Naive thymus-derived CD8-positive, alpha-beta T cell (primary cell): ENCODE measurements around the gene SLC25A45. TPM values are rescaled to one million over a fixed set of nuclear protein-coding genes. Genes with fewer than 3 reads are reported as not detected.

Experiments used
- ATAC-seq, 2 donors: fragments of 150-1000 bp; cut with Tn5 transposase in 1 of 2; sonication (Bioruptor Pico), chemical (Tn5 transposase) in 1 of 2; 1 replicate in 1 of 2; 2 replicates in 1 of 2; pipeline ENCODE4 v1.10.0; 2021; ENCODE audit warnings: mild to moderate bottlenecking in 2 of 2, moderate library complexity in 2 of 2
- POLR2A ChIA-PET: fragments of 350-600 bp; sonication (Branson Sonifier 250); formaldehyde crosslinking; loops from one replicate; lab custom pipeline; 2021; ENCODE audit warnings: antibody characterized with exemption; lab: Charles Lee
- DNase-seq, 10 donors: peaks; one replicate each; pipeline versions ENCODE4 v3.0.0 to v3.0.0-alpha.2; 2020 to 2022
- H3K27ac Mint-ChIP-seq, 10 donors: one replicate each; pipeline ENCODE4 v1.8.0; 2020 to 2022; ENCODE audit warnings: mild to moderate bottlenecking in 10 of 10, mixed read lengths in 10 of 10, moderate library complexity in 4 of 10, inconsistent platforms in 1 of 10
- H3K27me3 Mint-ChIP-seq, 5 donors: one replicate each; pipeline ENCODE4 v1.8.0; 2021 to 2022; ENCODE audit warnings: mixed read lengths in 5 of 5
- H3K36me3 Mint-ChIP-seq, 3 donors: one replicate each; pipeline ENCODE4 v1.8.0; 2020 to 2022; ENCODE audit warnings: mixed read lengths in 3 of 3, mild to moderate bottlenecking in 2 of 3, inconsistent platforms in 1 of 3
- H3K4me1 Mint-ChIP-seq, 4 donors: one replicate each; pipeline ENCODE4 v1.8.0; 2021 to 2022; ENCODE audit warnings: mixed read lengths in 4 of 4
- H3K4me3 Mint-ChIP-seq, 10 donors: one replicate each; pipeline ENCODE4 v1.8.0; 2020 to 2022; ENCODE audit warnings: mild to moderate bottlenecking in 10 of 10, mixed read lengths in 10 of 10, moderate library complexity in 6 of 10, inconsistent platforms in 1 of 10
- H3K9me3 Mint-ChIP-seq, 9 donors: one replicate each; pipeline ENCODE4 v1.8.0; 2020 to 2022; ENCODE audit warnings: mixed read lengths in 9 of 9, mild to moderate bottlenecking in 3 of 9, inconsistent platforms in 1 of 9, moderate library complexity in 1 of 9
- polyA plus RNA-seq, 3 donors: library from polyadenylated mRNA; unstranded; fragments of 300-500 nt; fragmentation: Illumina TruSeq; gene quantifications; one replicate each; pipeline ENCODE4 v1.2.3, GENCODE V29; 2021
- total RNA-seq, 8 experiments: library from RNA in 2 of 8; stranded (reverse) in 2 of 8; gene quantifications; one replicate each; pipeline ENCODE4 v1.2.3 and lab custom pipeline; 2021 to 2026

SLC25A45 gene
- total and polyA plus RNA-seq, 5 experiments from 2014 or later: 10.8 to 23.4 (median 19.2) TPM

- H3K36me3 Mint-ChIP-seq: peaks cover 4 to 46% (median 21%) of the 10 kb centered on the region in 3 donors
Measured at GRCh38 chr11:65425971-65426838, 43.8 kb upstream of the SLC25A45 start.

GRCh38 chr11:65425105-65425970 lies 42.9 kb upstream of the SLC25A45 start:
- peaks cover 4 to 46% (median 21%) of the 10 kb centered on the region in 3 donors for H3K36me3 Mint-ChIP-seq
- DNase-seq (peak; percentile 53 to 97 (median 88)), ATAC-seq (peak; percentile 48 to 66)
- peaks cover 49 to 88% (median 59%) of the 10 kb centered on the region in 4 donors for H3K4me1 Mint-ChIP-seq
- H3K9me3 Mint-ChIP-seq: peaks cover 0 to 4% (median 0%) of the 10 kb centered on the region in 9 donors
- POLR2A ChIA-PET: interaction anchor here (0.8 to 20.7 kb wide), 17 partner anchors 7 to 681 kb away, joined by 3 to 2047 read pairs (median 8); partner anchors contain the start of genes FAM89B, FRMD8, MALAT1 and PCNX3
- peak overlapping the region; percentile 88 to 98 (median 96) for H3K4me3 Mint-ChIP-seq
- H3K27me3 Mint-ChIP-seq: peaks cover 0 to 4% (median 0%) of the 10 kb centered on the region in 5 donors
- H3K27ac Mint-ChIP-seq: peak overlapping the region; percentile 94 to 100 (median 99)

More at GRCh38 chr11:65425971-65426838, 43.8 kb upstream of the SLC25A45 start:
- POLR2A ChIA-PET: interaction anchor here (1.7 to 20.7 kb wide), 9 partner anchors 10 to 433 kb away, joined by 3 to 2047 read pairs (median 50); partner anchors contain the start of genes FAM89B, FRMD8, MALAT1 and SCYL1
- Mint-ChIP-seq H3K27ac (peak overlapping the region; percentile 94 to 100 (median 99)), H3K4me3 (peak overlapping the region; percentile 88 to 98 (median 96)), H3K27me3 (peaks cover 0 to 4% (median 0%) of the 10 kb centered on the region in 5 donors), H3K4me1 (peaks cover 48 to 88% (median 59%) of the 10 kb centered on the region in 4 donors), H3K9me3 (peaks cover 0 to 4% (median 0%) of the 10 kb centered on the region in 9 donors)
- ATAC-seq (peak; percentile 21 to 41), DNase-seq (peak in 6 of 10 donors; percentile 30 to 83 (median 64))

- peaks cover 0 to 4% (median 0%) of the 10 kb centered on the region in 9 donors for H3K9me3 Mint-ChIP-seq
- H3K27me3 Mint-ChIP-seq: peaks cover 0 to 4% (median 0%) of the 10 kb centered on the region in 5 donors
- DNase-seq (peak; percentile 28 to 83 (median 64)), ATAC-seq (peak; percentile 8 to 11)
- peaks cover 4 to 46% (median 21%) of the 10 kb centered on the region in 3 donors for H3K36me3 Mint-ChIP-seq
- H3K27ac Mint-ChIP-seq: peak overlapping the region; percentile 94 to 100 (median 99)
- POLR2A ChIA-PET: interaction anchor here (0.8 to 20.7 kb wide), 24 partner anchors 8 to 680 kb away, joined by 3 to 2047 read pairs (median 6); partner anchors contain the start of genes FAM89B, FRMD8, MALAT1 and PCNX3
- peak overlapping the region; percentile 88 to 98 (median 96) for H3K4me3 Mint-ChIP-seq
- H3K4me1 Mint-ChIP-seq: peaks cover 47 to 88% (median 56%) of the 10 kb centered on the region in 4 donors
Measured at GRCh38 chr11:65424205-65425104, 42.0 kb upstream of the SLC25A45 start.

- Mint-ChIP-seq H3K27ac (peak overlapping the region; percentile 94 to 100 (median 99)), H3K36me3 (peaks cover 4 to 46% (median 21%) of the 10 kb centered on the region in 3 donors), H3K9me3 (peaks cover 0 to 4% (median 0%) of the 10 kb centered on the region in 9 donors), H3K27me3 (peaks cover 0 to 4% (median 0%) of the 10 kb centered on the region in 5 donors), H3K4me3 (peak overlapping the region; percentile 88 to 98 (median 96)), H3K4me1 (peaks cover 45 to 87% (median 56%) of the 10 kb centered on the region in 4 donors)
- POLR2A ChIA-PET: interaction anchor here (0.7 to 20.7 kb wide), 27 partner anchors 8 to 645 kb away, joined by 3 to 2047 read pairs (median 5); partner anchors contain the start of genes FAM89B, FRMD8, MALAT1 and PCNX3
- no peak for ATAC-seq
- peak in 5 of 10 donors; percentile 36 to 75 (median 47) for DNase-seq
Measured at GRCh38 chr11:65423516-65424204, 41.2 kb upstream of the SLC25A45 start.

- Mint-ChIP-seq H3K4me3 (peak within 1 kb of the TSS; percentile 88 to 98 (median 96)), H3K36me3 (peaks cover 4 to 46% (median 21%) of the 10 kb centered on the region in 3 donors), H3K27me3 (peaks cover 0 to 4% (median 0%) of the 10 kb centered on the region in 5 donors), H3K27ac (peak within 1 kb of the TSS; percentile 94 to 100 (median 99)), H3K9me3 (peaks cover 0 to 4% (median 0%) of the 10 kb centered on the region in 9 donors), H3K4me1 (peaks cover 43 to 87% (median 55%) of the 10 kb centered on the region in 4 donors)
- POLR2A ChIA-PET: interaction anchor here (0.6 to 20.7 kb wide), 28 partner anchors 6 to 644 kb away, joined by 3 to 2047 read pairs (median 4); partner anchors contain the start of genes FAM89B, FRMD8, MALAT1 and MAP3K11
- DNase-seq (peak in 9 of 10 donors; percentile 74 to 96 (median 87)), ATAC-seq (peak; percentile 7)
Measured at GRCh38 chr11:65422633-65423515, 40.4 kb upstream of the SLC25A45 start, which contains the start of gene NEAT1. NEAT1 (plus strand) TSS chr11:65422798.

GRCh38 chr11:65421794-65422632 lies 39.6 kb upstream of the SLC25A45 start:
- DNase-seq (peak; percentile 83 to 93 (median 87)), ATAC-seq (peak; percentile 2 to 3)
- Mint-ChIP-seq H3K4me1 (peaks cover 43 to 87% (median 56%) of the 10 kb centered on the region in 4 donors), H3K27ac (peak overlapping the region; percentile 94 to 100 (median 99)), H3K9me3 (peaks cover 0 to 4% (median 0%) of the 10 kb centered on the region in 9 donors), H3K27me3 (peaks cover 0 to 4% (median 0%) of the 10 kb centered on the region in 5 donors), H3K36me3 (peaks cover 4 to 39% (median 18%) of the 10 kb centered on the region in 3 donors), H3K4me3 (peak overlapping the region; percentile 88 to 98 (median 96))
- POLR2A ChIA-PET: interaction anchor here (0.6 to 20.7 kb wide), 22 partner anchors 6 to 872 kb away, joined by 3 to 2047 read pairs (median 8); partner anchors contain the start of genes FAM89B, FRMD8, MALAT1 and MAP3K11

- peaks cover 0 to 4% (median 0%) of the 10 kb centered on the region in 9 donors for H3K9me3 Mint-ChIP-seq
- DNase-seq: peak; percentile 64 to 96 (median 89)
- peak overlapping the region; percentile 94 to 100 (median 99) for H3K27ac Mint-ChIP-seq
- peaks cover 0 to 4% (median 0%) of the 10 kb centered on the region in 5 donors for H3K27me3 Mint-ChIP-seq
- ATAC-seq: peak; percentile 40 to 46
- POLR2A ChIA-PET: interaction anchor here (0.6 to 20.7 kb wide), 14 partner anchors 8 to 1851 kb away, joined by 3 to 2047 read pairs (median 31); partner anchors contain the start of genes FAM89B, FRMD8, MALAT1 and SCYL1
- H3K36me3 Mint-ChIP-seq: peaks cover 4 to 30% (median 12%) of the 10 kb centered on the region in 3 donors
- H3K4me1 Mint-ChIP-seq: peaks cover 42 to 87% (median 55%) of the 10 kb centered on the region in 4 donors
- H3K4me3 Mint-ChIP-seq: peak overlapping the region; percentile 88 to 98 (median 96)
Measured at GRCh38 chr11:65420979-65421793, 38.7 kb upstream of the SLC25A45 start.

GRCh38 chr11:65420506-65420905 lies 38.1 kb upstream of the SLC25A45 start:
- POLR2A ChIA-PET: interaction anchor here (0.8 to 20.7 kb wide), 15 partner anchors 9 to 1987 kb away, joined by 3 to 2047 read pairs (median 14); partner anchors contain the start of genes FAM89B, FAU, FRMD8 and MALAT1
- Mint-ChIP-seq H3K27ac (peak overlapping the region; percentile 94 to 100 (median 99)), H3K4me3 (peak overlapping the region; percentile 89 to 98 (median 96)), H3K27me3 (peaks cover 0 to 4% (median 0%) of the 10 kb centered on the region in 5 donors), H3K4me1 (peaks cover 49 to 87% (median 57%) of the 10 kb centered on the region in 4 donors), H3K36me3 (peaks cover 4 to 25% (median 7%) of the 10 kb centered on the region in 3 donors), H3K9me3 (peaks cover 0 to 4% (median 0%) of the 10 kb centered on the region in 9 donors)
- DNase-seq: peak in 1 of 10 donors; percentile 44
- ATAC-seq: no peak
